ENCODE measurements around the gene GLT6D1.

GLT6D1 gene

GRCh38 chr9:135607401-135608293, 31.7 kb downstream of the GLT6D1 start:
- peak; percentile 60 for DNase-seq

DNA sequence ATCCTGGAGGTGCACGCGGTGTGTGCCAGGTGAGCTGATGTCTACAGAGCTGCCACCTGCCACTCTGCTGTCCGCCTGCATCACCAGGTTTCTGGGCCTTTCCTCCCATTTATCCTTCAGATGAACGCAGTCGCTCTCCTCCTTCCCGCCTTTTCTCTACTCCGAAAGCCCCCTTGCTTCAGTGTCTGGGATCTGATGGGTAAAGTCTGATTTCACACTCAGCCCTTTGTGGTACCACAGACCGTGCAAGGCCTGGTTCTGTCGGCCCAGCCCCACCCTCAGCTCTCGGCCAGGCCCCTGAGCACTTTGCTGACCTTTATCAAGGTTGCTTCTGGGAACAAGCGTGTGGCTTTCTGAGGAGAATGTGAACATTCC, 32.5 kb downstream of the GLT6D1 start:
- peak; percentile 47 for DNase-seq

DNA sequence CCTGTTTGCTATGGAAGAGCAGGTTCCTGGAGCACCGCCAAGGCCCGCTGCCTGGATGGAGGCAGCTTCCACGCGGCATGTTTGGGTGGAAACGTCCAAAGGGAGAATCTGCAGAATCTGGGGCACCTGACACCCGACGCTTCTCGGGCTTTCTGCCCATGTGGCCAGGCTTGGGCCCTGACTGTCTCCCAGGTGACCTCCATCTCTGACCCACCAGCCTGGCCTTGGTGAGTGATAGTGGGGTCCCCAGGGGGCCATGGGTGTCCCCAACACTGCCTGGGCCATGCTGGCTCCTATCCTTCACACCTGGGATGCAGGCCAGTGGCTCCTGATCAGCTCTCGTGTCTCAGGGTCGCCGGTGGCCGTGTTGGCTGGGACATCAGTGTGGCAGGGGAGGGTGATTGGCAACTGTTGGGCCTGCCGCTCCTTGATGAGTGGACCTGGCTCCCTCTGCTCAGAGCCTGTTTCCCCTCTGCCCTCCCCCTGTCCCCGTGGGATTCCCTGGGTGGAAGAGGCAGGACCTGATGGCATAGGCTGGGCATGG, 34.0 kb downstream of the GLT6D1 start:
- DNase-seq: peak; percentile 45

DNA sequence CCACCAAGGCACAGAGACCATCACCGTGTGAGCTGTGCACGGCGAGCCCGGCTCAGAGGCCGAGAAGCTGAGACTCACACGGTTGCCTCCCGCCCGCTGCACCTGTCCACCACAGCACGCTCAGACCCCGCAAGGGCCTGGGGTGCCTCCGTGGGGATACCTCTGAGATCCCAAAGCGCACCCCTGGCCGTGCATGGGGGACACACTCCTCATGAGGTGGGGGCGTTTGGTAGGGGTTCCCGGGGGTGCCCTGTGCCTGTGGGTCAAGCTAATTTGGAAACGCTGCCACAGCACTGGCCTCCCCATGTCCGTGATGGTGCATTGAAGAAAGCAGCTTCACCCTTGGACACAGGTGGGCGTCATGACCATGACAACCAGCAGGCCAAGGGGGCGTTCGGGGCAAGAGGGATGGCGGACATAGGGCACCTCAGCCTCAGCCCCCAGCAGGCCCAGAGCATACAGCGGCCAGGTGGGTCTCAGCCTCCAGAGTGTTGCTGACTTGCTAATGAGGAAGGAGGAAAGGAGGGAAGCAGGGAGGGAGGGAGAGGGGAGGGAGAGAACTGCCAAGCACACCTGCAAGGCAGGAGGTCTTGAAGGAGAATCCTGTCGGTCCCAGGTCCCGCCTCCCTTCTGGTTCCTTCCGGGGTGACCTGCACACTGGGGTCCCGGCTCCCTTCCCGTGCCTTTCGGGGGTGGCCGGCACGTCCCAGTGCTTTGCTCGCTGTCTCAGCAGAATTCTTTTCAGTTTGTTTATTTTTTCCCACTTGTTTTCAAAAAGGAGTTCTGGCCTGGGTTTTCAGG, 34.7 kb downstream of the GLT6D1 start:
- peak; percentile 45 for DNase-seq

- DNase-seq: peak; percentile 84
Observed at GRCh38 chr9:135602789-135603481, 36.4 kb downstream of the GLT6D1 start.

- no peak for DNase-seq
Observed at GRCh38 chr9:135601988-135602387, 37.4 kb downstream of the GLT6D1 start.

GRCh38 chr9:135600296-135600817, 39.0 kb downstream of the GLT6D1 start:
- no peak for DNase-seq

GRCh38 chr9:135596211-135596610, 43.1 kb downstream of the GLT6D1 start:
- no peak for DNase-seq

- DNase-seq: no peak
Observed at GRCh38 chr9:135592625-135593024, 46.7 kb downstream of the GLT6D1 start.

DNA sequence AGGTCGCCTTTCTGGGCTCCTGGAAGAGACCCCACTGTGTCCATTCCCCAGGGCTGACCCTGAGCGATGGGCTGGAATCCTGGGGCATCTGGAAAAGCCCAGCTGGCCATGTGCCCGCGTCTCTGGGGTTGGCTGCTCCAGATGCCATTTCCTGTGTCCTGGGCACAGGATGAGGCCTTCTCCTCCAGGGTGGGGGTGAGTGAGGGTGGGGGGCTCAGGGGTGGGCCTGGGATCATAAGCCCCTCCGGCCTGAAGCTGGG, 47.1 kb downstream of the GLT6D1 start:
- no peak for DNase-seq

- no peak for DNase-seq
Observed at GRCh38 chr9:135591506-135592330, 47.6 kb downstream of the GLT6D1 start.

- no peak for DNase-seq
Observed at GRCh38 chr9:135590486-135591079, 48.8 kb downstream of the GLT6D1 start.

GRCh38 chr9:135589596-135590485, 49.5 kb downstream of the GLT6D1 start:
- no peak for DNase-seq

DNA sequence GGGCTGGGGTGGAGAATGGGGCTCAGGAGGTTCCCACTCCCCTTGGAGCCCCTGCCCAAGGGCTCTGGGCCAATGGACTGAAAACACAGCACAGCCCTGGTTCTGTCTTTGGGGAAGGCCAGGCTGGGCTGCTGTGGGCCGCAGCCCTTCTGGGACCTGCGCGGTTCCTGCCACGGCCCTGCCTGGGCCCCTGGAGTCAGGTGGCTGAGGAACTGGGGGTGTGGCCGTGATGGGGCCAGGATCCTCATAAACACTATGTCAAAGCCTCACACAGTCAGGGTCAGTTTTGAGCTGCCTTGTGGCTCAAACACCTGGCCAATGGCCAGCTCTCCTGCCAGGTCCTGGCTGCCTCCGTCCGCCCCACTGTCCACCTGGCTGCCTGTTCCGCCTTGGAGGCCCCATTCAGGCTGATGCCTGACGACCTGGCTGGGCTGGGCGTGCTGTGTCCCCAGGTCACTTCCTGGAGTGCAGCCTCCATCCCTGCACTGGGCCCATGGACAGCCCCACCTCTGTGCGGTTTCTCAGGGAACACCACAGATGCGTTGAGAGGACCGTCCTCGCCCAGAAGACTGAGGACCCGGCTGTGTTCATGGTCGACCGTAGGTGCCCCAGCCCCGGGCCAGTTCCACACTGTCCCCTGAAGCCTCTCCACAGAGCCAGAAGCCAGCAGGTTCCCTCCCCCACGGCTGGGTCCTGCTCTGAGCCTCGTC, 50.3 kb downstream of the GLT6D1 start:
- DNase-seq: no peak

- DNase-seq: no peak
Observed at GRCh38 chr9:135588371-135588770, 51.0 kb downstream of the GLT6D1 start.

- no peak for DNase-seq
Observed at GRCh38 chr9:135587658-135588057, 51.7 kb downstream of the GLT6D1 start.

GRCh38 chr9:135586601-135587109, 52.7 kb downstream of the GLT6D1 start:
- no peak for DNase-seq

GRCh38 chr9:135584934-135585333, 54.4 kb downstream of the GLT6D1 start:
- DNase-seq: no peak

- no peak for DNase-seq
Observed at GRCh38 chr9:135584371-135584770, 55.0 kb downstream of the GLT6D1 start.

DNA sequence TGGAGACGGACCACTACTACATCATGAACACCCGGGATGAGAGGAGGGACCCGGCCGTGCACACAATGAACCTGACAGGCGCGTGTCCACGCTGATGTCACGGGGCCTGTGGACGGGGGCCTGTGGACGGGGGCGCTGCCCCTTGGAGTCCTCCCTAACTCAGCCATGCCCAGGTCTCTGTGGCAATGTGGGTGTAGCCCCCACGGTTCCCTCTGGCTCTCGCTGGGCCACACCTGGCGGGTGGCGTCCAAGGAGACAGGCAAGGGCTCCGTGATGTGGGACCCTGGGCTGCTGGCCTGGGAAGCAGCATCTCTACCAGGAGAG, 55.7 kb downstream of the GLT6D1 start:
- DNase-seq: no peak

All from activated effector memory CD4-positive, alpha-beta T cell treated with anti-CD3 and anti-CD28 coated beads, Interleukin-2, amount 50 U/mL, for 16 hours (primary cell).